GM18951 (cell line): ENCODE results near the gene DNAH17.

Experiments
- POLR2A ChIP-seq: IDR thresholded peaks from 4 replicates; pipeline ENCODE4 v1.6.1; 2011; ENCODE audit warnings: mild to moderate bottlenecking; ENCODE audit not compliant: insufficient read length, insufficient read depth; ENCODE audit errors: extremely low read depth
- in situ Hi-C: fragments of 300-500 bp; cut with MboI; formaldehyde crosslinking; loops from one replicate; pipeline ENCODE4 v1.12.0; 2022; ENCODE audit warnings: low sequenced_read_pairs, mixed read lengths, inconsistent platforms; ENCODE audit not compliant: unreplicated experiment

Gene DNAH17

DNA sequence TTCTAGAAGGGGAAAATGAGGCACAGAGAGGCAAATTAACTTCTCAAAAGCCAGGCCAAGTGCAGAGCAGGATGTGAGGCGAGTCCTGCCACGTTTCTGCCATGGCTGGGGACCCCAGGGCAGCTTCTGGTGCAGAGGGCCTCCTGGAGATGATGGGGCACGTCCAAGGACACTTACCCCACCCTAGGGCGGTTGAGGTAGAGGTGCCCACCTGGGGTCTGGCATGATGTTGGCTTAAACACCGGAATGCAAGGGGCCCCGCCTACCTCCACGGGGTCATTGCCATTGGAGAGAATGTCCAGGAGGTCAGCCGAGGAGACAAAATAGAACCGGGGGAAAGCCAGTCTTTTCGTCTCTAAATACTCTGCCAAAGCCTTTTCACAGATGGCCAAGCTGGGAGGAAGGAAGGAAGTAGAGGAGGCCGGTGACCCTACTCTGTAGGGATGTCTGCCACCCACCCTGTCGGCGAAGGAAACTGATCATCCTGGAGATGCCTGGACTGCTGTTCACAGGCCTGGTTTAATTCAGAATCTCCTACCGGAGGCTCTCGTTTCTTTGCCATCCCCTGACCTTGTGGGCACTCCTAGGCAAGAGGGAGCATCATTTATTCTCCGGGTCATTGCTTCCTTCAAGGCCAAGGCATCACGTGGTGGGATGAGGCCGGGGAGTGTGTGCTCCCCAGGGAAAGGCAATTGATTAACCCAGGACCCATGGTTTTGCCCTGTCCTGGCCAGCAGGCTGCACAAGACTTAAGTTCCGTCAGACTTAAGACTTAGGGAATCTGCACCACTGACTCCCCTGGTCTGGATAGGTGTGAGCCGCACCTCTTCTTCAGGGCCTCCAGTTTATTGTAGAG is 70.5 kb downstream of the DNAH17 start:
- TF ChIP-seq POLR2A = no peak
- in situ Hi-C loops = loop anchor here (25.0 kb wide), 1 partner anchor 306 kb away; no protein-coding TSS in a partner anchor

DNA sequence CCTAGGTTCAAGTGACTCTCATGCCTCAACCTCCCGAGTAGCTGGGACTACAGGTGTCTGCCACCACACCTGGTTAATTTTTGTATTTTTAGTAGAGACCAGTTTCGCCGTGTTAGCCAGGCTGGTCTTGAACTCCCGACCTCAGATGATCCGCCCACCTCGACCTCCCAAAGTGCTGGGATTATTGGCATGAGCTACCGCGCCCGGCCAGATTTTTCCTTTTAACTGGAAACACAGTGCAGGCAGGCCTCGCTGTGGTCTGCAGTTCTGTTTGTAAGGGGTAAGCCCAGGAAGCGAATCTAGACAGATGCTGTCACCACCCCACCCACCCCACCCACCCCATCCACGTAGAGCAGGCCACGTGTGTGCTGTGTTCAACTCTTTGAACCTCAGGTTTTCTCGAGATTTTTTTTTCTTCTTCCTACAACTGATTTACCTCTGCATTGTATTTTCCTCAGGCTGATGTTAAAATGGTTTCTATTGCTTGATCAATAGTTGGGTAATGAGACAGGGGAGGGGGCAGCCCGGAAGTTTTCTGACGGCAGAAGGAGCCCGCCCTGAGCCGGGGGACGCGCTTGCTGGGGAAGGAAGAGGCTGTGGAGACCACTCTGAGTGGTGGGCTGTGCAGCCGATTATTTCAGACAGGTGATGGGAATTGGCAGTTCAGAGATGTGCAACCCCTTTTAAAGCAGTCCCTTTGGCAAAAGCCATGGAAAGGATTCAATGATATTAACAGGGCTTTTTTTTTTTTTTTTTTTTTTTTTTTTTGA is 72.9 kb downstream of the DNAH17 start:
- TF ChIP-seq POLR2A = no peak
- in situ Hi-C loops = loop anchor here (25.0 kb wide), 1 partner anchor 308 kb away; no protein-coding TSS in a partner anchor

DNA sequence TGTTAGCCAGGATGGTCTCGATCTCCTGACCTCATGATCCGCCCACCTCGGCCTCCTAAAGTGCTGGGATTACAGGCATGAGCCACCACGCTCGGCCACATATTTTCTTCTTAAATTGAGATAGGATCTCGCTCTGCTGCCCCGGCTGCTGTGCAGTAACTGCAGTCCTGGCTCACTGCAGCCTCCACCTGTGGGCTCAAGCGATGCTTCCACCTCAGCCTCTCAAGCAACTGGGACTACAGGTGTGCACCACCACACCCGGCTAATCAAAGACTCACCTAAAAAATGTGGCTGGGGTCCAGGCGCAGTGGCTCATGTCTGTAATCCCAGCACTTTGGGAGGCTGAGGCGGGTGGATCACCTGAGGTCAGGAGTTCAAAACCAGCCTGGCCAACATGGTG is 73.8 kb downstream of the DNAH17 start:
- in situ Hi-C loops = loop anchor here (25.0 kb wide), 1 partner anchor 309 kb away; no protein-coding TSS in a partner anchor

DNA sequence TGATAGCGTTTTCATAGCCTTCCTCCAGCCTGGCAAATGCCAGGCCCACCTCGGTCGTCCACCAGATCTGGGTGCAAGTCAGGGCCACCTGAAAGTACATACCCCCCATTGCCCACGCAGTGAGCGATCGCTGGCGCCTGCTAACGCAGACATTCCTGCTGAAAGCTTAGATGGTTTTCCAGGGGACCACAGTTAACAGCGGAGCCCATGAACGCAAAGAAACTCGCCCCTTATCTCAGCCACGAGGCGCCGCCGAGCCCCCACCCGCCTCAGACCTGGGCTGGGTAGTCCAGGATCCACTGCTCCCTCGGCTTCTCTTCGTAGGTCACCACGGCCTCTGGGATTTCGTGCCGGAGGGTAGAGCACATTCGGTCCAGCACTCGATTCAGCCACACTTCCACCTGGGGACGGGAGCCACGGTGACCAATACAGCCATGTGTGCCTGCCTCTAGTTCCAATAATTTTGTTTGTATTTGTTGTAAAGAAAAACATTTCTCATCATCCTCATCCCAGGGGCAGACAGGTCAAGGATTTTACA is 74.5 kb downstream of the DNAH17 start:
- TF ChIP-seq POLR2A = no peak
- in situ Hi-C loops = loop anchor here (25.0 kb wide), 1 partner anchor 310 kb away; no protein-coding TSS in a partner anchor

DNA sequence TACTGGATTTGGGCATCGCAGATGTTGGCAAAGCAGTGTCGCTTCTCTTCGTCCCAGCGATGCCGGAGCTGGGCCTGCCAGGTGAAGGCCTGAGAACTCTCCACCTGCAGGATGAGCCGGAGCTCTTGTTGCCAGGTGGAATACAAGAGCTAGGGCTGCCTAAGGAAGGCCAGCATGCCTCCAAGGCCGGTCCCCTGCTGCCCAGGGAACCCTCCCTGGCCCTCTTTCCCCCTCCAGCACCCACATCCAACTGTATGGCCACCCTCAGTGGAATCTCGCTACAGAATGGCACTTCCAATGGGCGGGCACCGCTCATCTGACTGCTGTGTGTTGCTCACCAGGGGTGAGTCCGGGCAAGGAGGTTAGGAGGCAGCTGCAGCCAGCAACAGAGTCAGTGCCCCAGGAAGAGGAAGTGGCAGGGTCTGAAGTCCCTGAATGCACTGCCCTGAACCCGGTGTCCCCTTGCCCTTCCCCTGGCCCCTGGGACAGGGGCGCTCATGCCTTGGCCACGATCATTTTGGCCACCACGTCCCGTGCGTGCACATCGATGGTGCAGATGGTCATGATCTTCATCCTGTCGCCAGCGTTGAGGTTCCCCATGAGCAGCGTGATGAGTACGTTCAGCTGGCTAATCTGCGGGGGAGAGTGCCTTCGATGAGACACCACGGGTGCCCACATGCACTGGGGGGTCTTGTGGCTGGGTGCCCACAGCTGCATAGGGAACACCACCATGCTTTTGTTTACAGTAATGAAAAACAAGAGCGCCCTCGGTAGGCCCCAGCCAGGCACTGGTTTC is 75.8 kb downstream of the DNAH17 start:
- TF ChIP-seq POLR2A = no peak
- in situ Hi-C loops = loop anchor here (25.0 kb wide), 1 partner anchor 311 kb away; no protein-coding TSS in a partner anchor

GRCh38 chr17:78500806-78501205 is 76.4 kb downstream of the DNAH17 start:
- in situ Hi-C loops = loop anchor here (25.0 kb wide), 1 partner anchor 311 kb away; no protein-coding TSS in a partner anchor
- no peak for TF ChIP-seq POLR2A

- TF ChIP-seq POLR2A = no peak
- in situ Hi-C loops = loop anchor here (25.0 kb wide), 1 partner anchor 312 kb away; no protein-coding TSS in a partner anchor
Measured at GRCh38 chr17:78499715-78500540, 77.3 kb downstream of the DNAH17 start.

- in situ Hi-C loops = no loop called here
- no peak for TF ChIP-seq POLR2A
Measured at GRCh38 chr17:78498848-78499247, 78.3 kb downstream of the DNAH17 start.

DNA sequence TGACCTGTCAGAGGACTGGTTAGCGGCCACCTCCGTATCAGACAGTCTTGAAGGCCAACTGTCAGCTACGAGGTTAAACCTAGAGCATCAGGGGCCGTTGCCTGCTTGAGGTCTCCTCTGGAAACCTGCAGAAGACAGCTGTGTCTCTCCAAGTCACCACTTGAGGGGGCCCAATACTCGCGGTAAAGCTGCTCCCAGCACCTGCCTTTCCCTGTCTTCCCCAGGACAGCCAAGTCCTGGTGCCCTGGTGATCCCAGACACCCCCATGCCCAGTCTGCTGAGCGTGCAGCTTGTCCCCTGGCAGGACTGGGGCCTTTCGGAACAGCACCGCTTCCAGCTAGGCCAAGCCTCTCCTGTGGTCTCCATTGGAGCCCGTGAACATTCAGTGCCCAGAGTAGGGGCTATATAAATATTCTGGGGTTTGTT is 80.1 kb downstream of the DNAH17 start:
- no peak for TF ChIP-seq POLR2A
- in situ Hi-C loops = no loop called here

GRCh38 chr17:78496311-78496710 is 80.9 kb downstream of the DNAH17 start:
- no peak for TF ChIP-seq POLR2A
- in situ Hi-C loops = no loop called here

GRCh38 chr17:78495634-78496033 is 81.6 kb downstream of the DNAH17 start:
- in situ Hi-C loops = no loop called here
- no peak for TF ChIP-seq POLR2A
